Measurements from ENCODE around the gene AOX1.

Gene AOX1

GRCh38 chr2:200700856-200701255, 115.0 kb downstream of the AOX1 start:
- DNase-seq (ENCODE audit: low read depth in 1 of 2, low spot score in 1 of 2): no peak
- no peaks in the 10 kb centered on the region for H3K27me3 ChIP-seq (ENCODE audit: insufficient read depth, poor library complexity, severe bottlenecking)
- H3K27ac ChIP-seq (replicated peaks): no peak overlapping the region

GRCh38 chr2:200702044-200702443, 116.2 kb downstream of the AOX1 start:
- no peak for TF ChIP-seq POLR2AphosphoS5 (IDR thresholded peaks at IDR 0.05; ENCODE audit: low read depth)
- TF ChIP-seq, protein P1, sequence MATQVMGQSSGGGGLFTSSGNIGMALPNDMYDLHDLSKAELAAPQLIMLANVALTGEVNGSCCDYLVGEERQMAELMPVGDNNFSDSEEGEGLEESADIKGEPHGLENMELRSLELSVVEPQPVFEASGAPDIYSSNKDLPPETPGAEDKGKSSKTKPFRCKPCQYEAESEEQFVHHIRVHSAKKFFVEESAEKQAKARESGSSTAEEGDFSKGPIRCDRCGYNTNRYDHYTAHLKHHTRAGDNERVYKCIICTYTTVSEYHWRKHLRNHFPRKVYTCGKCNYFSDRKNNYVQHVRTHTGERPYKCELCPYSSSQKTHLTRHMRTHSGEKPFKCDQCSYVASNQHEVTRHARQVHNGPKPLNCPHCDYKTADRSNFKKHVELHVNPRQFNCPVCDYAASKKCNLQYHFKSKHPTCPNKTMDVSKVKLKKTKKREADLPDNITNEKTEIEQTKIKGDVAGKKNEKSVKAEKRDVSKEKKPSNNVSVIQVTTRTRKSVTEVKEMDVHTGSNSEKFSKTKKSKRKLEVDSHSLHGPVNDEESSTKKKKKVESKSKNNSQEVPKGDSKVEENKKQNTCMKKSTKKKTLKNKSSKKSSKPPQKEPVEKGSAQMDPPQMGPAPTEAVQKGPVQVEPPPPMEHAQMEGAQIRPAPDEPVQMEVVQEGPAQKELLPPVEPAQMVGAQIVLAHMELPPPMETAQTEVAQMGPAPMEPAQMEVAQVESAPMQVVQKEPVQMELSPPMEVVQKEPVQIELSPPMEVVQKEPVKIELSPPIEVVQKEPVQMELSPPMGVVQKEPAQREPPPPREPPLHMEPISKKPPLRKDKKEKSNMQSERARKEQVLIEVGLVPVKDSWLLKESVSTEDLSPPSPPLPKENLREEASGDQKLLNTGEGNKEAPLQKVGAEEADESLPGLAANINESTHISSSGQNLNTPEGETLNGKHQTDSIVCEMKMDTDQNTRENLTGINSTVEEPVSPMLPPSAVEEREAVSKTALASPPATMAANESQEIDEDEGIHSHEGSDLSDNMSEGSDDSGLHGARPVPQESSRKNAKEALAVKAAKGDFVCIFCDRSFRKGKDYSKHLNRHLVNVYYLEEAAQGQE (IDR thresholded peaks at IDR 0.05; ENCODE audit: insufficient replicate concordance, low read depth): no peak
- TF ChIP-seq SPI1 (IDR thresholded peaks at IDR 0.05; ENCODE audit: borderline replicate concordance, low read depth): no peak
- TF ChIP-seq, protein P2, sequence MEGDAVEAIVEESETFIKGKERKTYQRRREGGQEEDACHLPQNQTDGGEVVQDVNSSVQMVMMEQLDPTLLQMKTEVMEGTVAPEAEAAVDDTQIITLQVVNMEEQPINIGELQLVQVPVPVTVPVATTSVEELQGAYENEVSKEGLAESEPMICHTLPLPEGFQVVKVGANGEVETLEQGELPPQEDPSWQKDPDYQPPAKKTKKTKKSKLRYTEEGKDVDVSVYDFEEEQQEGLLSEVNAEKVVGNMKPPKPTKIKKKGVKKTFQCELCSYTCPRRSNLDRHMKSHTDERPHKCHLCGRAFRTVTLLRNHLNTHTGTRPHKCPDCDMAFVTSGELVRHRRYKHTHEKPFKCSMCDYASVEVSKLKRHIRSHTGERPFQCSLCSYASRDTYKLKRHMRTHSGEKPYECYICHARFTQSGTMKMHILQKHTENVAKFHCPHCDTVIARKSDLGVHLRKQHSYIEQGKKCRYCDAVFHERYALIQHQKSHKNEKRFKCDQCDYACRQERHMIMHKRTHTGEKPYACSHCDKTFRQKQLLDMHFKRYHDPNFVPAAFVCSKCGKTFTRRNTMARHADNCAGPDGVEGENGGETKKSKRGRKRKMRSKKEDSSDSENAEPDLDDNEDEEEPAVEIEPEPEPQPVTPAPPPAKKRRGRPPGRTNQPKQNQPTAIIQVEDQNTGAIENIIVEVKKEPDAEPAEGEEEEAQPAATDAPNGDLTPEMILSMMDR (IDR thresholded peaks at IDR 0.05; ENCODE audit: insufficient read depth, low read length): no peak
- no peak for TF ChIP-seq GABPA (IDR thresholded peaks at IDR 0.05; ENCODE audit: low read depth)
- H3K27me3 ChIP-seq (ENCODE audit: insufficient read depth, poor library complexity, severe bottlenecking): no peaks in the 10 kb centered on the region
- H3K4me3 ChIP-seq (replicated peaks; ENCODE audit: insufficient read depth, low read length): no peak overlapping the region
- no peak for DNase-seq (ENCODE audit: low read depth in 1 of 2, low spot score in 1 of 2)
- H3K27ac ChIP-seq (replicated peaks): no peak overlapping the region

More at GRCh38 chr2:200700856-200701255, 115.0 kb downstream of the AOX1 start:
- TF ChIP-seq POLR2AphosphoS5 (IDR thresholded peaks at IDR 0.05; ENCODE audit: low read depth) (no peak), SPI1 (IDR thresholded peaks at IDR 0.05; ENCODE audit: borderline replicate concordance, low read depth) (no peak), GABPA (IDR thresholded peaks at IDR 0.05; ENCODE audit: low read depth) (no peak)
- TF ChIP-seq, protein P1 (IDR thresholded peaks at IDR 0.05; ENCODE audit: insufficient replicate concordance, low read depth): no peak
- TF ChIP-seq, protein P2 (IDR thresholded peaks at IDR 0.05; ENCODE audit: insufficient read depth, low read length): no peak
- H3K4me3 ChIP-seq (replicated peaks; ENCODE audit: insufficient read depth, low read length): no peak overlapping the region

- Histone ChIP-seq H3K27ac (replicated peaks) (no peak overlapping the region), H3K4me3 (replicated peaks; ENCODE audit: insufficient read depth, low read length) (no peak overlapping the region), H3K27me3 (ENCODE audit: insufficient read depth, poor library complexity, severe bottlenecking) (no peaks in the 10 kb centered on the region)
- DNase-seq (ENCODE audit: low read depth in 1 of 2, low spot score in 1 of 2): no peak
- TF ChIP-seq, protein P1 (IDR thresholded peaks at IDR 0.05; ENCODE audit: insufficient replicate concordance, low read depth): no peak
- TF ChIP-seq SPI1 (IDR thresholded peaks at IDR 0.05; ENCODE audit: borderline replicate concordance, low read depth) (no peak), GABPA (IDR thresholded peaks at IDR 0.05; ENCODE audit: low read depth) (no peak), POLR2AphosphoS5 (IDR thresholded peaks at IDR 0.05; ENCODE audit: low read depth) (no peak)
- TF ChIP-seq, protein P2 (IDR thresholded peaks at IDR 0.05; ENCODE audit: insufficient read depth, low read length): no peak
Measured at GRCh38 chr2:200702646-200703118, 116.9 kb downstream of the AOX1 start.
